ENCODE measurements around the gene GNLY. TPM values are rescaled to one million over a fixed set of nuclear protein-coding genes. Genes with fewer than 3 reads are reported as not detected.

Gene GNLY
- total and polyA plus RNA-seq, 2 of the 13 experiments (the other 11 are each of a cell fraction or from before 2014, with no cell fraction given), result not detected

- BruUV-seq (replicated peaks), result no TSS peak
- no peak overlapping the region for H3K9ac ChIP-seq (ENCODE audit: insufficient read depth, low read depth, low read length)
- ATAC-seq (peak; percentile 4; the same call in 1 of the 3 replicates), DNase-seq (ENCODE audit: low spot score) (no peak), FAIRE-seq (no peak)
- peaks cover 0 to 16% of the 10 kb centered on the region in 2 experiments; a peak in 2 of 5 replicates for H3K27me3 ChIP-seq (ENCODE audit: control insufficient read depth in 1 of 2, insufficient read depth in 2 of 2, low read length in 2 of 2)
- H3K4me1 ChIP-seq (ENCODE audit: insufficient read depth, low read length), result peaks cover 22% of the 10 kb centered on the region
- no peaks in the 10 kb centered on the region for H4K20me1 ChIP-seq (ENCODE audit: insufficient read depth, low read length)
- H3K27ac ChIP-seq (ENCODE audit: extremely low read length, insufficient read depth, low read length), result no peak overlapping the region
- 78% methylated on average over 10 of the region's 14 CpGs for WGBS (ENCODE audit: low lambda C conversion rate)
- H3K9me3 ChIP-seq (ENCODE audit: low read length), result no peaks in the 10 kb centered on the region
- H2AFZ ChIP-seq (ENCODE audit: low read length), result no peak overlapping the region
- intact Hi-C loops (cut with micrococcal nuclease; ENCODE audit: unreplicated experiment) (no loop called here), in situ Hi-C loops (cut with HindIII; ENCODE audit: extremely low pct_ligation_motif_present, low pct_unique_long_range_greater_than_20kb) (no loop called here)
- POLR2A ChIA-PET, result interaction anchor here (0.7 kb wide), 1 partner anchor 8 kb away, joined by 3 read pairs; no protein-coding TSS in a partner anchor
- 0 out of 5 replicates have a peak, but pooled peaks cover 0 to 3% of the 10 kb centered on the region in 2 experiments for H3K36me3 ChIP-seq (replicated peaks in 1 of 2; ENCODE audit: control insufficient read depth in 1 of 2, insufficient read depth in 2 of 2, low read length in 2 of 2)
- TF ChIP-seq PCBP1 (IDR thresholded peaks at IDR 0.05; ENCODE audit: borderline replicate concordance, low read depth, low read length) (0 out of 2 replicates have a peak, but pooled peaks have one; percentile 34), ELF4 (CRISPR knock-in tag; IDR thresholded peaks at IDR 0.05; ENCODE audit: borderline replicate concordance) (no peak)
- H3K79me2 ChIP-seq (ENCODE audit: insufficient read depth, low read length), result no peaks in the 10 kb centered on the region
- no peak overlapping the region for H3K4me3 ChIP-seq (replicated peaks in 1 of 3; ENCODE audit: insufficient read depth in 1 of 3, low read depth in 2 of 3, low read length in 3 of 3)
- CTCF ChIA-PET (ENCODE audit: low intra/inter-chr PET ratio, low total read pairs), result no interaction called here
- H3K4me2 ChIP-seq (ENCODE audit: low read depth, low read length), result no peak overlapping the region
Observed at GRCh38 chr2:85661139-85661858, 32.9 kb upstream of the GNLY start.

- no peak overlapping the region for H3K9ac ChIP-seq (ENCODE audit: insufficient read depth, low read depth, low read length)
- no peaks in the 10 kb centered on the region for H3K9me3 ChIP-seq (ENCODE audit: low read length)
- DNase-seq (ENCODE audit: low spot score) (peak; percentile 15), FAIRE-seq (no peak), ATAC-seq (peak; percentile 5)
- in situ Hi-C loops (cut with HindIII; ENCODE audit: extremely low pct_ligation_motif_present, low pct_unique_long_range_greater_than_20kb), result no loop called here
- BruUV-seq (replicated peaks), result no TSS peak
- peaks cover 25% of the 10 kb centered on the region for H3K4me1 ChIP-seq (ENCODE audit: insufficient read depth, low read length)
- H3K27ac ChIP-seq (ENCODE audit: extremely low read length, insufficient read depth, low read length), result no peak overlapping the region
- no peak overlapping the region for H3K4me2 ChIP-seq (ENCODE audit: low read depth, low read length)
- ChIA-PET POLR2A (no interaction called here), CTCF (ENCODE audit: low intra/inter-chr PET ratio, low total read pairs) (no interaction called here)
- 68% methylated on average over 10 of the region's 10 CpGs for WGBS (ENCODE audit: low lambda C conversion rate)
- H3K79me2 ChIP-seq (ENCODE audit: insufficient read depth, low read length), result no peaks in the 10 kb centered on the region
- 0 out of 5 replicates have a peak, but pooled peaks cover 0 to 3% of the 10 kb centered on the region in 2 experiments for H3K36me3 ChIP-seq (replicated peaks in 1 of 2; ENCODE audit: control insufficient read depth in 1 of 2, insufficient read depth in 2 of 2, low read length in 2 of 2)
- no peak overlapping the region for H2AFZ ChIP-seq (ENCODE audit: low read length)
- intact Hi-C loops (cut with micrococcal nuclease; ENCODE audit: unreplicated experiment), result no loop called here
- H3K27me3 ChIP-seq (ENCODE audit: control insufficient read depth in 1 of 2, insufficient read depth in 2 of 2, low read length in 2 of 2), result peaks cover 0 to 19% of the 10 kb centered on the region in 2 experiments; a peak in 3 of 5 replicates
- H4K20me1 ChIP-seq (ENCODE audit: insufficient read depth, low read length), result no peaks in the 10 kb centered on the region
- H3K4me3 ChIP-seq (replicated peaks in 1 of 3; ENCODE audit: insufficient read depth in 1 of 3, low read depth in 2 of 3, low read length in 3 of 3), result no peak overlapping the region
- TF ChIP-seq SIN3B (IDR thresholded peaks at IDR 0.05; ENCODE audit: low read length), result no peak
- TF ChIP-seq ZNF136 (CRISPR knock-in tag; IDR thresholded peaks at IDR 0.05; ENCODE audit: low read depth), result no peak
- no peak for TF ChIP-seq ZNF17 (CRISPR knock-in tag; IDR thresholded peaks at IDR 0.05)
- no peak for TF ChIP-seq GPN1 (CRISPR knock-in tag; IDR thresholded peaks at IDR 0.05; ENCODE audit: borderline replicate concordance)
- no peak for TF ChIP-seq ZNF740 (CRISPR knock-in tag; IDR thresholded peaks at IDR 0.05)
- no peak for TF ChIP-seq MXI1 (IDR thresholded peaks at IDR 0.05; ENCODE audit: borderline replicate concordance, low read depth, low read length)
- TF ChIP-seq STAT6 (CRISPR knock-in tag; IDR thresholded peaks at IDR 0.05; ENCODE audit: borderline replicate concordance), result no peak
- no peak for TF ChIP-seq ZNF414 (CRISPR knock-in tag; IDR thresholded peaks at IDR 0.05)
- TF ChIP-seq ZNF841 (CRISPR knock-in tag; IDR thresholded peaks at IDR 0.05; ENCODE audit: borderline replicate concordance), result no peak
Observed at GRCh38 chr2:85662899-85663593, 31.1 kb upstream of the GNLY start.
